Mucosa of stomach (tissue), 1 donor: ENCODE measurements around the gene DOCK3.
"Not testable (repeated sequence)": the region's sequence is repeated elsewhere in the genome, so short reads cannot be mapped to it uniquely, and the experiment has no call there.

Experiments used
- H3K27me3 ChIP-seq: one replicate; pipeline ENCODE4 v1.7.0; 2013; ENCODE audit warnings: mild to moderate bottlenecking, low read length; ENCODE audit not compliant: control insufficient read depth, insufficient read depth
- H3K36me3 ChIP-seq: one replicate; pipeline ENCODE4 v1.7.0; 2013; ENCODE audit warnings: low read length; ENCODE audit not compliant: control insufficient read depth, insufficient read depth
- H3K4me1 ChIP-seq: one replicate; pipeline ENCODE4 v1.7.0; 2013; ENCODE audit warnings: mild to moderate bottlenecking, low read length; ENCODE audit not compliant: control insufficient read depth, insufficient read depth
- H3K4me3 ChIP-seq: one replicate; pipeline ENCODE4 v1.7.0; 2013; ENCODE audit warnings: low read length
- H3K9ac ChIP-seq: one replicate; pipeline ENCODE4 v1.7.0; 2013; ENCODE audit warnings: mild to moderate bottlenecking, low read length, moderate library complexity
- H3K9me3 ChIP-seq: one replicate; pipeline ENCODE4 v1.7.0; 2013; ENCODE audit warnings: mild to moderate bottlenecking, low read length, moderate library complexity; ENCODE audit not compliant: control insufficient read depth
- donor health status: Pancreatic carcinoma.

The DOCK3 gene

DNA sequence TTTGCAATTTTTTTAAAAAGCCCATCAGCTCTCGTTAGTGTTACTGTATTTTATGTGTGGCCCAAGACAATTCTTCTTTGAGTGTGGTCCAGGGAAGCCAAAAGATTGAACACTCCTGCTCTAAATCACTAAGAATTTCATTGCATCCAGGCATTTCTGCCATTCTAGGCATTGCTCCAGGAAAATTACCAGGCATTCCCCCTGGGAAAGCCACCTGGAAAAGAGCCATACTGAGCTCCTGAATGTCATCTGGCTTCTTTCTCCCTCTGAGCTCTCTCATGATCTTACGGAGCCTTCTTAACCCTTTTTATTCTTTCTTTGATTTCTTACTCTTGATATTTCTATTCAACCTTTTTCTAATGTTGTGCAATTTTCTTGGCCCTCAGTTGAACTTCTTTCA is 202.2 kb downstream of the DOCK3 start:
- no peaks in the 10 kb centered on the region for H3K36me3 ChIP-seq
- no peak overlapping the region for H3K9ac ChIP-seq
- H3K27me3 ChIP-seq: no peaks in the 10 kb centered on the region
- H3K4me1 ChIP-seq: no peaks in the 10 kb centered on the region
- H3K4me3 ChIP-seq: no peak overlapping the region
- H3K9me3 ChIP-seq: no peaks in the 10 kb centered on the region

- not testable (repeated sequence) for H3K27me3 ChIP-seq, H3K4me1 ChIP-seq, H3K4me3 ChIP-seq, H3K9me3 ChIP-seq, H3K9ac ChIP-seq, H3K36me3 ChIP-seq
These were observed 208.0 kb downstream of the DOCK3 start for GRCh38 chr3:50882733-50883132.

GRCh38 chr3:50883755-50884154 is 209.0 kb downstream of the DOCK3 start:
- no peak overlapping the region for H3K9ac ChIP-seq
- no peak overlapping the region for H3K4me3 ChIP-seq
- H3K36me3 ChIP-seq: no peaks in the 10 kb centered on the region
- H3K9me3 ChIP-seq: no peaks in the 10 kb centered on the region
- no peaks in the 10 kb centered on the region for H3K4me1 ChIP-seq
- H3K27me3 ChIP-seq: no peaks in the 10 kb centered on the region

DNA sequence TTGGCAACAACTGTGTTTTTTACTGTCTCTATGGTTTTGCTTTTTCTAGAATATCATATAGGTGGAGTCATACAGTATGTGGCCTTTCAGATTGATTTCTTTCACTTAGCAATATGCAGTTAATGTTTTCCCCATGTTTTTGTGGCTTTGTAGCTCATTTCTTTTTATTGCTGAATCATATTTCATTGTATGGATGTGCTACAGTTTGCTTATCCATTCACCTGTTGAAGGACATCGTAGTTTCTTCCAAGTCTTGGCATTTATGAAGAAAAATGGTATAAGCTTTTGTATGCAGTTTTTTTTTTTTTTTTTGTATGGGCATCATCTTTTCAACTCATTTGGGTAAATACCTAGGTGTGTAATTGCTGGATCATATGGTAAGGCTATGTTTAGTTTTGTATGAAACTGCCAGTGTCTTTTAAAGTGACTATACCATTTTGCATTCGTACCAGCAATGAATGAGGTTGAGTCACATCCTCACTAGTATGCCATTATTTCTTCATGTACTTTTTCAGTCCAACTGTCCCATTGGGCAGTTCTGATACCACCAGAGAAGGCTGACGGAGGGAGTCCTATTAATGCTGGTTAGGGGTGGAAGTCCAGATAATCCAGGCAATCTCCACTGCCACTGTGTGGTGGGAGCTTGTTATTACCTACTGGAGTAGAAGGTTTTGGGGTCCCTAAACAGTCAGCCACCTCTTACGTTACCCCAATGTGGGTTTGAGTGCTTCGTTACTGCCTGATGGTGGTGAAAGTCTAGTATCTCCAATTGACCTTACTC is 210.5 kb downstream of the DOCK3 start:
- Histone ChIP-seq H3K9ac (no peak overlapping the region), H3K36me3 (no peaks in the 10 kb centered on the region), H3K27me3 (no peaks in the 10 kb centered on the region), H3K4me3 (no peak overlapping the region), H3K9me3 (no peaks in the 10 kb centered on the region), H3K4me1 (no peaks in the 10 kb centered on the region)

DNA sequence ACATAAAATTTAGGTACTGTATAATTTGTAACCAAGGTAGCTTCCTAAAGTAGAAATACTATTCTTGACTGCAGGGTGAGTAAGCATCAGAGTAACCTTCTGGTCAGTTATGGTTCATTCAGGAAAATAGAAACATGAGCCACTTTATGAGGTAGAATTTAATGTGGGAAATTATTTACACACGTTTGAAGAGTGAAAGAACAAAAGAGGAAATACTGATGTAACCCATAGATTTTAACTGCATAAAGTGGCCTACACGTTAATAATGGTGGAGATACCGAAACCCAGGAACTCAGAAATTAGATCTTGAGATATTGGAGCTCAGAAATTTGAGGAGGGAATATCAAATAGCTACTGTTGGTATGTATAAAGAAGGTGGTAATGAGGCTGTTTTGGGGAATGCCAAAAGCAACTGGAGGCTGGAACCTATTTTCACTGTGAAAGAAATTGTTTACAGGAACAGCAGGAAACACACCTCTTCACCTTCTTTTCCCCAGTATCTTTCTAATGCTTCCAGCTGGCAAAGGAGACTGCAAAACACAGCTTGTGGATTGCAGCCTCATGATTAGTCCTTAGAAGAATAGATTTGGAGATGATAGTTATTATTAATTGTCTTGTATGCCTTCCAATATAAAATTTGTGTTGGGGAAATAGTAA is 216.1 kb downstream of the DOCK3 start:
- Histone ChIP-seq H3K27me3 (no peaks in the 10 kb centered on the region), H3K4me1 (no peaks in the 10 kb centered on the region), H3K36me3 (no peaks in the 10 kb centered on the region), H3K4me3 (no peak overlapping the region), H3K9ac (no peak overlapping the region), H3K9me3 (no peaks in the 10 kb centered on the region)

DNA sequence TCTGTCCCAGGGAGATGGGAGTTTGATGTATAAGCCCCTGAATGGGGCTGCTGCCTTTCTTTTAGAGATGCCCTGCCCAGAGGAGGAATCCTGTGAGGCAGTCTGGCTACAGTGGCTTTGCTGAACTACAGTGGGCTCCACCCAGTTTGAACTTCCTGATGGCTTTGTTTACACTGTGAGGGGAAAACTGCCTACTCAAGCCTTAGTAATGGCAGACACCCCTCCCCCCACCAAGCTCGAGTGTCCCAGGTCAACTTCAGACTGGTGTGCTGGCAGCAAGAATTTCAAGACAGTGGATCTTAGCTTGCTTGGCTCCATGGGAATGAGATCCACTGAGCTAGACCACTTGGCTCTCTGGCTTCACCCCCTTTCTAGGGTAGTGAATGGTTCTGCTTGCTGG is 226.4 kb downstream of the DOCK3 start:
- H3K9me3 ChIP-seq, H3K36me3 ChIP-seq, H3K4me3 ChIP-seq, H3K27me3 ChIP-seq, H3K4me1 ChIP-seq, H3K9ac ChIP-seq: not testable (repeated sequence)

DNA sequence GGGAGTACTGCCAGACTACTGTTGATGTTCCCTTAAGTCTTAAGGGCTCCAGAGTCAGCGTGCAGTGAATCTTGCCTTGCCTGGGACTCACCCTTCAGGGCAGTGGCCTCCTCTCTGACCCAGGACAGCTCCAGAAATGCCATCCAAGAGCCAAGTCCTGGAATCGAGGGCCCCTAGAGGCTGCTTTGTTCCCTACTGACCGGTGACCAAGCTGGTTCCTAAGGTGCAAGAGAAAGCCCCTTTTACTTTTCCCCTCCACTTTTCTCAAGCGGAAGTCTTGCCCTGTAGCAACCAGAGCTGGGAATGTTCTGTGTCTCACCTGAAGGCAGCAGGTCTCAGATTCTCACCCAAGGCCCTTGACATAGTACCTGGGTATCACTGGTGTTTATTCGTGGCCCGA is 238.0 kb downstream of the DOCK3 start:
- Histone ChIP-seq H3K36me3 (no peaks in the 10 kb centered on the region), H3K9ac (no peak overlapping the region), H3K27me3 (no peaks in the 10 kb centered on the region), H3K4me3 (no peak overlapping the region), H3K9me3 (no peaks in the 10 kb centered on the region), H3K4me1 (no peaks in the 10 kb centered on the region)

DNA sequence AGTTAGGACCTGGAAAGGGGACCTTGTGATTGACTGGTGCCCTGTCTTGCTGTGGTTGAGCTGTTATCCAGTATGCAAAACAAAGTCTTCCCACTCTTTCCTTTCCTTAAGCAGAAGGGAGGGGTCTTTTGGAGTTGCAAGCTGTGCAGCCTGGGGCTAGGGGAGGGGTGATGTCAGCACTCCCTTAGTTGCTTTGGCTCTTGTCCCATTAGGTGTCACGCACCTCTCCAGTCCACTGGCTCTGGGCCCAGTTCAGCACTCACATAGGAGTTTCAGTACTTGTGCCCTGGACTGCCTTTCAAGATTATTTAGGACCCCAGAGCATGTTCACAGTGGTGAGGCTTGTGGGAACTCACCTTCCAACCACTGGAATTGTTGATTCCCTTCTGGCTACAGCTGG is 238.5 kb downstream of the DOCK3 start:
- Histone ChIP-seq H3K4me3 (no peak overlapping the region), H3K27me3 (no peaks in the 10 kb centered on the region), H3K9me3 (no peaks in the 10 kb centered on the region), H3K4me1 (no peaks in the 10 kb centered on the region), H3K9ac (no peak overlapping the region), H3K36me3 (no peaks in the 10 kb centered on the region)

DNA sequence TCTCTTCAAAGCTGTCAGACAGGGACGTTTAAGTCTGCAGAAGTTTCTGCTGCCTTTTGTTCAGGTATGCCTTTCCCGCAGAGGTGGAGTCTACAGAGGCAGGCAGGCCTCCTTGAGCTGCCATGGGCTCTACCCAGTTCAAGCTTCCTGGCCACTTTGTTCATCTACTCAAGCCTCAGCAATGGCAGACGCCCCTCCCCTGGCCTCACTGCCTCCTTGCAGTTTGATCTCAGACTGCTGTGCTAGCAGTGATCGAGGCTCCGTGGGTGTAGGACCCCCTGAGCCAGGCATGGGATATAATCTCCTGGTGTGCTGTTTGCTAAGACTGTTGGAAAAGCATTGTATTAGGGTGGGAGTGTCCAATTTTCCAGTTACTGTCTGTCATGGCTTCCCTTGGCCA is 247.3 kb downstream of the DOCK3 start:
- H3K4me1 ChIP-seq, H3K36me3 ChIP-seq, H3K27me3 ChIP-seq, H3K4me3 ChIP-seq, H3K9me3 ChIP-seq, H3K9ac ChIP-seq: not testable (repeated sequence)

- H3K27me3 ChIP-seq: no peaks in the 10 kb centered on the region
- H3K9me3 ChIP-seq: no peaks in the 10 kb centered on the region
- H3K36me3 ChIP-seq: no peaks in the 10 kb centered on the region
- H3K4me1 ChIP-seq: no peaks in the 10 kb centered on the region
- H3K9ac ChIP-seq: no peak overlapping the region
- H3K4me3 ChIP-seq: no peak overlapping the region
These were observed 249.2 kb downstream of the DOCK3 start for GRCh38 chr3:50923955-50924354.

DNA sequence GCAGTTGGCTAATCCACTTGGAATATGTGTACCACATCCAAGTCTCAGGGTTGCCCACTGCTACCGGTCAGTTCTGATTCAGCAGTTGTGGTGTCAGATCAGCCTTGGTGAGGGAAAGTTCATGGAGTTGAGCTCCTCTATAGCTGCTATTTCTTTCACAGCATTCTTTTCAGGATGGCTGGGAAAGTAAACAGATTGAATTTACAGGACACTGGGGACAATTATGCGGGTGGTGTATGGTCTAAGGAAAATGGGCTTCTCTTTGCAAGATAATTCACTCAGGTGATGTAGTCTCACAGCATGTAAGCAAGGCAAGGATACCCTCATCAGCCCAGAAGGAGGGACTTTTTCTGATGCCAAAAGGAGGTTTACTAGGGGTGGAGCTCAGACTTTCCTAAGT is 249.9 kb downstream of the DOCK3 start:
- no peaks in the 10 kb centered on the region for H3K36me3 ChIP-seq
- no peaks in the 10 kb centered on the region for H3K9me3 ChIP-seq
- no peak overlapping the region for H3K9ac ChIP-seq
- no peaks in the 10 kb centered on the region for H3K4me1 ChIP-seq
- no peak overlapping the region for H3K4me3 ChIP-seq
- H3K27me3 ChIP-seq: no peaks in the 10 kb centered on the region

- Histone ChIP-seq H3K27me3 (no peaks in the 10 kb centered on the region), H3K9me3 (no peaks in the 10 kb centered on the region), H3K4me1 (no peaks in the 10 kb centered on the region), H3K4me3 (no peak overlapping the region), H3K9ac (no peak overlapping the region), H3K36me3 (no peaks in the 10 kb centered on the region)
These were observed 252.1 kb downstream of the DOCK3 start for GRCh38 chr3:50926868-50927267.
